Measurements from ENCODE around the gene TMEM106C. TPM values are rescaled to one million over a fixed set of nuclear protein-coding genes. Genes with fewer than 3 reads are reported as not detected.

Gene TMEM106C
- total and polyA plus RNA-seq, 2 of the 4 experiments (the other 2 are of a cell fraction) = 72.1 to 74.6 TPM

GRCh38 chr12:47969845-47970244, 6.4 kb downstream of the TMEM106C start:
- H3K4ac ChIP-seq (ENCODE audit: low read depth, low read length) = no peak overlapping the region
- no peak overlapping the region for H3K18ac ChIP-seq (ENCODE audit: low read depth, low read length)
- no CpG with 5 or more reads among the region's 3 CpGs for WGBS, 2 experiments (ENCODE audit: extremely low coverage in 2 of 2, insufficient read length in 1 of 2)
- H4K91ac ChIP-seq (ENCODE audit: insufficient read depth, low read depth, low read length) = no peak overlapping the region
- in situ Hi-C loops (cut with MboI; ENCODE audit: low sequenced_read_pairs) = no loop called here
- no peak overlapping the region for H2AK9ac ChIP-seq (replicated peaks; ENCODE audit: low read depth, low read length, poor library complexity)
- H2BK20ac ChIP-seq (ENCODE audit: low read depth, low read length) = no peak overlapping the region
- no peak overlapping the region for H3K4me2 ChIP-seq (ENCODE audit: low read depth, low read length)
- no TSS peak for BruUV-seq (replicated peaks)
- H3K14ac ChIP-seq (replicated peaks; ENCODE audit: low read depth, low read length) = no peak overlapping the region
- H2BK5ac ChIP-seq (ENCODE audit: low read depth, low read length, poor library complexity, severe bottlenecking) = no peak overlapping the region
- peaks cover 0 to 10% of the 10 kb centered on the region in 2 experiments; a peak in 2 of 4 replicates for H3K79me1 ChIP-seq (ENCODE audit: low read depth in 1 of 2, low read length in 2 of 2)
- dilution Hi-C loops (cut with HindIII; ENCODE audit: low sequenced_read_pairs, unreplicated experiment) = no loop called here
- no peak overlapping the region for H3K27ac ChIP-seq (ENCODE audit: insufficient read depth, low read length)
- peaks cover 9% of the 10 kb centered on the region for H3K27me3 ChIP-seq (ENCODE audit: control insufficient read depth, insufficient read depth, low read length)
- no peak overlapping the region for H2AK5ac ChIP-seq (ENCODE audit: low read depth, low read length)
- intact Hi-C loops (cut with micrococcal nuclease) = loop anchor here (10.0 kb wide), 1 partner anchor 645 kb away; no protein-coding TSS in a partner anchor
- H3K9me3 ChIP-seq (ENCODE audit: control insufficient read depth, insufficient read depth, low read length) = no peaks in the 10 kb centered on the region
- peaks cover 3% of the 10 kb centered on the region; the same call in 1 of the 2 replicates for H3K9me1 ChIP-seq (ENCODE audit: insufficient read depth, low read length)
- H3K56ac ChIP-seq (ENCODE audit: extremely low read depth, insufficient read depth, low read length) = no peak overlapping the region
- no peak overlapping the region for H2AFZ ChIP-seq (replicated peaks; ENCODE audit: low read length, poor library complexity)
- ChIA-PET CTCF (interaction anchor here (1.5 kb wide), 1 partner anchor 99 kb away, joined by 3 read pairs; no protein-coding TSS in a partner anchor), POLR2A (ENCODE audit: unreplicated experiment) (no interaction called here)
- DNase-seq (no peak), ATAC-seq (ENCODE audit: low read depth) (no peak)
- no peak overlapping the region for H3K23ac ChIP-seq (ENCODE audit: low read depth, low read length)
- peaks cover 8% of the 10 kb centered on the region for H3K36me3 ChIP-seq (ENCODE audit: control insufficient read depth, insufficient read depth, low read length)
- H3K9ac ChIP-seq (ENCODE audit: low read depth, low read length) = no peak overlapping the region
- H2BK120ac ChIP-seq (ENCODE audit: low read depth, low read length) = no peak overlapping the region
- no peak overlapping the region for H4K5ac ChIP-seq (ENCODE audit: low read depth, low read length)
- H2BK15ac ChIP-seq (ENCODE audit: low read depth, low read length) = no peak overlapping the region
- TF ChIP-seq MAZ (IDR thresholded peaks at IDR 0.05; ENCODE audit: borderline replicate concordance, low read depth, low read length) (no peak), MAFK (IDR thresholded peaks at IDR 0.05; ENCODE audit: low read depth, low read length) (no peak), RFX5 (IDR thresholded peaks at IDR 0.05; ENCODE audit: low read depth, low read length) (no peak), CHD1 (IDR thresholded peaks at IDR 0.05; ENCODE audit: low read depth, low read length) (no peak), CTCF (conservative IDR thresholded peaks at IDR 0.05; ENCODE audit: low read depth, low read length) (no peak), BHLHE40 (IDR thresholded peaks at IDR 0.05; ENCODE audit: low read depth, low read length) (no peak), FOS (IDR thresholded peaks at IDR 0.05; ENCODE audit: low read depth, low read length) (no peak), ELK1 (IDR thresholded peaks at IDR 0.05; ENCODE audit: borderline replicate concordance, low read depth, low read length) (no peak), POLR2A (IDR thresholded peaks at IDR 0.05; ENCODE audit: low read depth, low read length) (no peak), NFE2L2 (IDR thresholded peaks at IDR 0.05; ENCODE audit: low read depth, low read length) (no peak), RAD21 (IDR thresholded peaks at IDR 0.05; ENCODE audit: low read length) (no peak), CEBPB (IDR thresholded peaks at IDR 0.05; ENCODE audit: low read depth, low read length) (no peak), USF2 (IDR thresholded peaks at IDR 0.05; ENCODE audit: low read depth, low read length) (no peak)
- no peaks in the 10 kb centered on the region for H3K4me1 ChIP-seq (ENCODE audit: control insufficient read depth, insufficient read depth, low read length)
- H4K20me1 ChIP-seq (ENCODE audit: insufficient read depth, low read length) = no peaks in the 10 kb centered on the region
- no peak overlapping the region for H4K8ac ChIP-seq (ENCODE audit: low read depth in 2 of 2, low read length in 2 of 2)
- H3K4me3 ChIP-seq (ENCODE audit: insufficient read depth, low read depth, low read length) = no peak overlapping the region

All from IMR-90 (cell line).